GM23338 (cell line): ENCODE data around the gene OR2J3.

Experiments
- CREB1 ChIP-seq: fragments of 250-450 bp; sonication (Bioruptor Pico); IDR thresholded peaks from 2 replicates; pipeline ENCODE4 v1.5.0; 2020; ENCODE audit warnings: low read depth, mild to moderate bottlenecking, moderate library complexity
- EZH2 ChIP-seq: fragments of 200-600 bp; sonication (generic); IDR thresholded peaks from one replicate; pipeline ENCODE4 v1.8.0; 2017; ENCODE audit warnings: antibody characterized with exemption, mild to moderate bottlenecking, low read depth; ENCODE audit not compliant: unreplicated experiment
- EZH2phosphoT487 ChIP-seq: fragments of 200-600 bp; sonication (generic); IDR thresholded peaks from one replicate; pipeline ENCODE4 v1.8.1; 2018; ENCODE audit warnings: antibody characterized with exemption; ENCODE audit not compliant: unreplicated experiment
- JUNB ChIP-seq: IDR thresholded peaks from one replicate; pipeline ENCODE4 v1.6.1; 2016; ENCODE audit warnings: antibody characterized with exemption; ENCODE audit not compliant: unreplicated experiment
- NANOG ChIP-seq: IDR thresholded peaks from 2 replicates; pipeline ENCODE4 v1.6.1; 2016; ENCODE audit warnings: antibody characterized with exemption, borderline replicate concordance
- POLR2AphosphoS5 ChIP-seq: IDR thresholded peaks from 2 replicates; pipeline ENCODE4 v1.6.1; 2016; ENCODE audit warnings: antibody characterized with exemption, low read depth
- STAT1 ChIP-seq: IDR thresholded peaks from one replicate; pipeline ENCODE4 v1.6.1; 2016; ENCODE audit warnings: antibody characterized with exemption; ENCODE audit not compliant: unreplicated experiment
- ZNF114 ChIP-seq: fragments of 250-450 bp; sonication (Bioruptor Pico); IDR thresholded peaks from 2 replicates; pipeline ENCODE4 v1.5.0; 2020; ENCODE audit warnings: mild to moderate bottlenecking, moderate library complexity
- ZNF331 ChIP-seq: fragments of 250-450 bp; sonication (Bioruptor Pico); IDR thresholded peaks from 2 replicates; pipeline ENCODE4 v1.5.0; 2020; ENCODE audit warnings: low read depth, mild to moderate bottlenecking, moderate library complexity
- TF ChIP-seq, protein P1 (sequence below), 2 experiments: fragments of 200-600 bp in 1 of 2; sonication (generic) in 1 of 2; conservative IDR thresholded peaks; 2 replicates each; pipeline versions ENCODE4 v1.5.1 to v1.6.1; 2016 to 2017; ENCODE audit warnings: antibody characterized with exemption in 2 of 2, low read depth in 2 of 2, mild to moderate bottlenecking in 2 of 2, moderate library complexity in 1 of 2
- TF ChIP-seq, protein P2 (sequence below): IDR thresholded peaks from one replicate; pipeline ENCODE4 v1.6.1; 2018; ENCODE audit warnings: antibody characterized with exemption; ENCODE audit not compliant: unreplicated experiment
- TF ChIP-seq, protein P3 (sequence below): IDR thresholded peaks from 2 replicates; pipeline ENCODE4 v1.6.1; 2016; ENCODE audit warnings: antibody characterized with exemption
- TF ChIP-seq, protein P4 (sequence below): fragments of 250-450 bp; sonication (Bioruptor Pico); IDR thresholded peaks from 2 replicates; pipeline ENCODE4 v1.5.0; 2020; ENCODE audit warnings: mild to moderate bottlenecking, moderate library complexity

DNA sequence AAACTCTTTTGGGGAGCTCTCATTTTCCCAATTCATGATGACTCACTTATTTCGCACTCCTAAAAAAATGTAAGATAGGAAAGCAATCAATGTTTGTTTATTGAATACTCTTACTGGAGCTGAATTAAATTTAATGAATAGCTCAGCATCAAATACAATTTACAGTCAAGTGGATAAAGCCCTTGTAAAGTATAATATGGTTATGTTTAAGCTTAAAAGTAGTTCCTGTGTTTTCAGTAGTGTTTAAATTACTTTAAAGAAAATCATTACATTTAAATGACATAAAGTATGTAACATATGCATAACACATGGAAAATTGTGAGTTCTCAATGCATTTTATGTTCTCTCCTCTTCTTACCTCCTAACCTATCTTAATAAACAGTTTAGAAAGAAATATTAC is 20.6 kb upstream of the OR2J3 start, which contains the start of gene OR2B3:
- TF ChIP-seq POLR2AphosphoS5 (no peak), ZNF331 (CRISPR knock-in tag) (no peak), EZH2phosphoT487 (no peak), JUNB (no peak), EZH2 (no peak), ZNF114 (no peak), CREB1 (CRISPR knock-in tag) (no peak), STAT1 (no peak), NANOG (no peak)
- TF ChIP-seq, protein P1, sequence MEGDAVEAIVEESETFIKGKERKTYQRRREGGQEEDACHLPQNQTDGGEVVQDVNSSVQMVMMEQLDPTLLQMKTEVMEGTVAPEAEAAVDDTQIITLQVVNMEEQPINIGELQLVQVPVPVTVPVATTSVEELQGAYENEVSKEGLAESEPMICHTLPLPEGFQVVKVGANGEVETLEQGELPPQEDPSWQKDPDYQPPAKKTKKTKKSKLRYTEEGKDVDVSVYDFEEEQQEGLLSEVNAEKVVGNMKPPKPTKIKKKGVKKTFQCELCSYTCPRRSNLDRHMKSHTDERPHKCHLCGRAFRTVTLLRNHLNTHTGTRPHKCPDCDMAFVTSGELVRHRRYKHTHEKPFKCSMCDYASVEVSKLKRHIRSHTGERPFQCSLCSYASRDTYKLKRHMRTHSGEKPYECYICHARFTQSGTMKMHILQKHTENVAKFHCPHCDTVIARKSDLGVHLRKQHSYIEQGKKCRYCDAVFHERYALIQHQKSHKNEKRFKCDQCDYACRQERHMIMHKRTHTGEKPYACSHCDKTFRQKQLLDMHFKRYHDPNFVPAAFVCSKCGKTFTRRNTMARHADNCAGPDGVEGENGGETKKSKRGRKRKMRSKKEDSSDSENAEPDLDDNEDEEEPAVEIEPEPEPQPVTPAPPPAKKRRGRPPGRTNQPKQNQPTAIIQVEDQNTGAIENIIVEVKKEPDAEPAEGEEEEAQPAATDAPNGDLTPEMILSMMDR (conservative IDR thresholded peaks at IDR 0.05; ENCODE audit: low read depth in 2 of 2) = no peak
- TF ChIP-seq, protein P2, sequence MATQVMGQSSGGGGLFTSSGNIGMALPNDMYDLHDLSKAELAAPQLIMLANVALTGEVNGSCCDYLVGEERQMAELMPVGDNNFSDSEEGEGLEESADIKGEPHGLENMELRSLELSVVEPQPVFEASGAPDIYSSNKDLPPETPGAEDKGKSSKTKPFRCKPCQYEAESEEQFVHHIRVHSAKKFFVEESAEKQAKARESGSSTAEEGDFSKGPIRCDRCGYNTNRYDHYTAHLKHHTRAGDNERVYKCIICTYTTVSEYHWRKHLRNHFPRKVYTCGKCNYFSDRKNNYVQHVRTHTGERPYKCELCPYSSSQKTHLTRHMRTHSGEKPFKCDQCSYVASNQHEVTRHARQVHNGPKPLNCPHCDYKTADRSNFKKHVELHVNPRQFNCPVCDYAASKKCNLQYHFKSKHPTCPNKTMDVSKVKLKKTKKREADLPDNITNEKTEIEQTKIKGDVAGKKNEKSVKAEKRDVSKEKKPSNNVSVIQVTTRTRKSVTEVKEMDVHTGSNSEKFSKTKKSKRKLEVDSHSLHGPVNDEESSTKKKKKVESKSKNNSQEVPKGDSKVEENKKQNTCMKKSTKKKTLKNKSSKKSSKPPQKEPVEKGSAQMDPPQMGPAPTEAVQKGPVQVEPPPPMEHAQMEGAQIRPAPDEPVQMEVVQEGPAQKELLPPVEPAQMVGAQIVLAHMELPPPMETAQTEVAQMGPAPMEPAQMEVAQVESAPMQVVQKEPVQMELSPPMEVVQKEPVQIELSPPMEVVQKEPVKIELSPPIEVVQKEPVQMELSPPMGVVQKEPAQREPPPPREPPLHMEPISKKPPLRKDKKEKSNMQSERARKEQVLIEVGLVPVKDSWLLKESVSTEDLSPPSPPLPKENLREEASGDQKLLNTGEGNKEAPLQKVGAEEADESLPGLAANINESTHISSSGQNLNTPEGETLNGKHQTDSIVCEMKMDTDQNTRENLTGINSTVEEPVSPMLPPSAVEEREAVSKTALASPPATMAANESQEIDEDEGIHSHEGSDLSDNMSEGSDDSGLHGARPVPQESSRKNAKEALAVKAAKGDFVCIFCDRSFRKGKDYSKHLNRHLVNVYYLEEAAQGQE = no peak
- TF ChIP-seq, protein P3, sequence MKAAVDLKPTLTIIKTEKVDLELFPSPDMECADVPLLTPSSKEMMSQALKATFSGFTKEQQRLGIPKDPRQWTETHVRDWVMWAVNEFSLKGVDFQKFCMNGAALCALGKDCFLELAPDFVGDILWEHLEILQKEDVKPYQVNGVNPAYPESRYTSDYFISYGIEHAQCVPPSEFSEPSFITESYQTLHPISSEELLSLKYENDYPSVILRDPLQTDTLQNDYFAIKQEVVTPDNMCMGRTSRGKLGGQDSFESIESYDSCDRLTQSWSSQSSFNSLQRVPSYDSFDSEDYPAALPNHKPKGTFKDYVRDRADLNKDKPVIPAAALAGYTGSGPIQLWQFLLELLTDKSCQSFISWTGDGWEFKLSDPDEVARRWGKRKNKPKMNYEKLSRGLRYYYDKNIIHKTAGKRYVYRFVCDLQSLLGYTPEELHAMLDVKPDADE = no peak
- TF ChIP-seq, protein P4, sequence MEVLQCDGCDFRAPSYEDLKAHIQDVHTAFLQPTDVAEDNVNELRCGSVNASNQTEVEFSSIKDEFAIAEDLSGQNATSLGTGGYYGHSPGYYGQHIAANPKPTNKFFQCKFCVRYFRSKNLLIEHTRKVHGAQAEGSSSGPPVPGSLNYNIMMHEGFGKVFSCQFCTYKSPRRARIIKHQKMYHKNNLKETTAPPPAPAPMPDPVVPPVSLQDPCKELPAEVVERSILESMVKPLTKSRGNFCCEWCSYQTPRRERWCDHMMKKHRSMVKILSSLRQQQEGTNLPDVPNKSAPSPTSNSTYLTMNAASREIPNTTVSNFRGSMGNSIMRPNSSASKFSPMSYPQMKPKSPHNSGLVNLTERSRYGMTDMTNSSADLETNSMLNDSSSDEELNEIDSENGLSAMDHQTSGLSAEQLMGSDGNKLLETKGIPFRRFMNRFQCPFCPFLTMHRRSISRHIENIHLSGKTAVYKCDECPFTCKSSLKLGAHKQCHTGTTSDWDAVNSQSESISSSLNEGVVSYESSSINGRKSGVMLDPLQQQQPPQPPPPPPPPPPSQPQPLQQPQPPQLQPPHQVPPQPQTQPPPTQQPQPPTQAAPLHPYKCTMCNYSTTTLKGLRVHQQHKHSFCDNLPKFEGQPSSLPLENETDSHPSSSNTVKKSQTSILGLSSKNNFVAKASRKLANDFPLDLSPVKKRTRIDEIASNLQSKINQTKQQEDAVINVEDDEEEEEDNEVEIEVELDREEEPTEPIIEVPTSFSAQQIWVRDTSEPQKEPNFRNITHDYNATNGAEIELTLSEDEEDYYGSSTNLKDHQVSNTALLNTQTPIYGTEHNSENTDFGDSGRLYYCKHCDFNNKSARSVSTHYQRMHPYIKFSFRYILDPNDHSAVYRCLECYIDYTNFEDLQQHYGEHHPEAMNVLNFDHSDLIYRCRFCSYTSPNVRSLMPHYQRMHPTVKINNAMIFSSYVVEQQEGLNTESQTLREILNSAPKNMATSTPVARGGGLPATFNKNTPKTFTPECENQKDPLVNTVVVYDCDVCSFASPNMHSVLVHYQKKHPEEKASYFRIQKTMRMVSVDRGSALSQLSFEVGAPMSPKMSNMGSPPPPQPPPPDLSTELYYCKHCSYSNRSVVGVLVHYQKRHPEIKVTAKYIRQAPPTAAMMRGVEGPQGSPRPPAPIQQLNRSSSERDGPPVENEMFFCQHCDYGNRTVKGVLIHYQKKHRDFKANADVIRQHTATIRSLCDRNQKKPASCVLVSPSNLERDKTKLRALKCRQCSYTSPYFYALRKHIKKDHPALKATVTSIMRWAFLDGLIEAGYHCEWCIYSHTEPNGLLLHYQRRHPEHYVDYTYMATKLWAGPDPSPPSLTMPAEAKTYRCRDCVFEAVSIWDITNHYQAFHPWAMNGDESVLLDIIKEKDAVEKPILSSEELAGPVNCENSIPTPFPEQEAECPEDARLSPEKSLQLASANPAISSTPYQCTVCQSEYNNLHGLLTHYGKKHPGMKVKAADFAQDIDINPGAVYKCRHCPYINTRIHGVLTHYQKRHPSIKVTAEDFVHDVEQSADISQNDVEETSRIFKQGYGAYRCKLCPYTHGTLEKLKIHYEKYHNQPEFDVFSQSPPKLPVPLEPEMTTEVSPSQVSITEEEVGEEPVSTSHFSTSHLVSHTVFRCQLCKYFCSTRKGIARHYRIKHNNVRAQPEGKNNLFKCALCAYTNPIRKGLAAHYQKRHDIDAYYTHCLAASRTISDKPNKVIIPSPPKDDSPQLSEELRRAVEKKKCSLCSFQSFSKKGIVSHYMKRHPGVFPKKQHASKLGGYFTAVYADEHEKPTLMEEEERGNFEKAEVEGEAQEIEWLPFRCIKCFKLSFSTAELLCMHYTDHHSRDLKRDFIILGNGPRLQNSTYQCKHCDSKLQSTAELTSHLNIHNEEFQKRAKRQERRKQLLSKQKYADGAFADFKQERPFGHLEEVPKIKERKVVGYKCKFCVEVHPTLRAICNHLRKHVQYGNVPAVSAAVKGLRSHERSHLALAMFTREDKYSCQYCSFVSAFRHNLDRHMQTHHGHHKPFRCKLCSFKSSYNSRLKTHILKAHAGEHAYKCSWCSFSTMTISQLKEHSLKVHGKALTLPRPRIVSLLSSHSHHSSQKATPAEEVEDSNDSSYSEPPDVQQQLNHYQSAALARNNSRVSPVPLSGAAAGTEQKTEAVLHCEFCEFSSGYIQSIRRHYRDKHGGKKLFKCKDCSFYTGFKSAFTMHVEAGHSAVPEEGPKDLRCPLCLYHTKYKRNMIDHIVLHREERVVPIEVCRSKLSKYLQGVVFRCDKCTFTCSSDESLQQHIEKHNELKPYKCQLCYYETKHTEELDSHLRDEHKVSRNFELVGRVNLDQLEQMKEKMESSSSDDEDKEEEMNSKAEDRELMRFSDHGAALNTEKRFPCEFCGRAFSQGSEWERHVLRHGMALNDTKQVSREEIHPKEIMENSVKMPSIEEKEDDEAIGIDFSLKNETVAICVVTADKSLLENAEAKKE = no peak
